HG03097 (cell line): Measurements from ENCODE around the gene GUCY1A1.
"Not testable (repeated sequence)": the region's sequence is repeated elsewhere in the genome, so short reads cannot be mapped to it uniquely, and the experiment has no call there.

ENCODE experiments used
- ATAC-seq: cut with Tn5 transposase; IDR thresholded peaks from one replicate; pipeline ENCODE4 v1.9.1; 2021; ENCODE audit not compliant: unreplicated experiment, low FRiP score

Gene GUCY1A1, protein sequence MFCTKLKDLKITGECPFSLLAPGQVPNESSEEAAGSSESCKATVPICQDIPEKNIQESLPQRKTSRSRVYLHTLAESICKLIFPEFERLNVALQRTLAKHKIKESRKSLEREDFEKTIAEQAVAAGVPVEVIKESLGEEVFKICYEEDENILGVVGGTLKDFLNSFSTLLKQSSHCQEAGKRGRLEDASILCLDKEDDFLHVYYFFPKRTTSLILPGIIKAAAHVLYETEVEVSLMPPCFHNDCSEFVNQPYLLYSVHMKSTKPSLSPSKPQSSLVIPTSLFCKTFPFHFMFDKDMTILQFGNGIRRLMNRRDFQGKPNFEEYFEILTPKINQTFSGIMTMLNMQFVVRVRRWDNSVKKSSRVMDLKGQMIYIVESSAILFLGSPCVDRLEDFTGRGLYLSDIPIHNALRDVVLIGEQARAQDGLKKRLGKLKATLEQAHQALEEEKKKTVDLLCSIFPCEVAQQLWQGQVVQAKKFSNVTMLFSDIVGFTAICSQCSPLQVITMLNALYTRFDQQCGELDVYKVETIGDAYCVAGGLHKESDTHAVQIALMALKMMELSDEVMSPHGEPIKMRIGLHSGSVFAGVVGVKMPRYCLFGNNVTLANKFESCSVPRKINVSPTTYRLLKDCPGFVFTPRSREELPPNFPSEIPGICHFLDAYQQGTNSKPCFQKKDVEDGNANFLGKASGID

DNA sequence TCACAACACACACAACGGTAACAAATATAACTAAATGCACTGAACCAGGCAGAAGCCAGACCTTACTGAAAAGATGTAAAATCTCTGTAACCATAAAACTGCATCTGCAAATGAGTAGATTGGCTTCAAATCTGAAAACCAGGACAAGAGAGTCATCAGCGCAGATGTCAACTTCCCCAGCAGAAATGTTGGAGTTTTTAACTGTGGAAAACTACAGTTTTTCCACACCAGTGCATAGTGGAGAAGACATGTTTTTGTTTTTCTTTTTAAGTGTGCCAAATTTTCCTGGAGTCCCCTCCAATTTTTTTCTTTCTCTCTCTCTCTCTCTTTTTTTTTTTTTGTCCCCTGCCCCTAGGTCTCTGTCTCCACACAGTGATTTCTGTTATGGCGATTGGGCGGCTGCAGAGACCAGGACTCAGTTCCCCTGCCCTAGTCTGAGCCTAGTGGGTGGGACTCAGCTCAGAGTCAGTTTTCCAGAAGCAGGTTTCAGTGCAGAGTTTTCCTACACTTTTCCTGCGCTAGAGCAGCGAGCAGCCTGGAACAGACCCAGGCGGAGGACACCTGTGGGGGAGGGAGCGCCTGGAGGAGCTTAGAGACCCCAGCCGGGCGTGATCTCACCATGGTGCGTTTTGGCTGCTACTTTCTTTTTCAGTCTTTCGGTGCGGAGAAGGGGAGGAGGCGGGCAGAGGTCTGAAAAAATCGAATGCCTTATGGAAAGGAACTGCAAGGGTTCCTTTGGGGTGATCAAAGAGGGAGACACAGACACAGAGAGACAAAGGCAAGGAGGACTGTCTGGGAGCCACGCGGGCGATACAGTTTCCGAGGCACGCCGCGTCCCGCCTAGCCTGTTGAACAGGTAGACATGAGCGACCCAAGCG lies at the start of gene GUCY1A1:
Gene GUCY1A1 (plus strand): TSS at position 505 of the 878 bp plus-strand sequence. CDS start 30,020 bp downstream, outside the sequence.
- ATAC-seq = peak; percentile 29

GRCh38 chr4:155617296-155617695 lies 49.4 kb upstream of the GUCY1A1 start:
- no peak for ATAC-seq

GRCh38 chr4:155618183-155618838 lies 48.3 kb upstream of the GUCY1A1 start:
- ATAC-seq = no peak

GRCh38 chr4:155620637-155621036 lies 46.0 kb upstream of the GUCY1A1 start:
- no peak for ATAC-seq

DNA sequence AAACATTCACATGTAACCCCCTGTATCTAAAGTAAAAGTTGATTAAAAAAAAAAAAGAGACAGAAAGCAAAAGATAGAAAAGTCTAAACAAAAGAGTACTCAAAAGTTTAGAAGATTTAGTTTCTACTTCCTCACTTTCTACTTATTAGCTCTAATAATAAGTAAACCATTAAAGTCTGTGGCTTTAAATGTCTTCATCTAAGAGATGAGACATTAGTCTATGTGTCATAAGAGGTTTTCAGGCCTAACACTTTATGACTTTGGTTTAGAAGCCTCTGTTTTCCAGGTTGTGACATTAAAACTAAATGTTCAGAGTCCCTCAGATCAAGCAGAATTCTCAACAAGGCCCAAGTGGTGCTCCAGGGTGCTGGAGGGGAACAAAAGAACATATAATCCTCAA lies 42.2 kb upstream of the GUCY1A1 start:
- ATAC-seq = peak; percentile 98

DNA sequence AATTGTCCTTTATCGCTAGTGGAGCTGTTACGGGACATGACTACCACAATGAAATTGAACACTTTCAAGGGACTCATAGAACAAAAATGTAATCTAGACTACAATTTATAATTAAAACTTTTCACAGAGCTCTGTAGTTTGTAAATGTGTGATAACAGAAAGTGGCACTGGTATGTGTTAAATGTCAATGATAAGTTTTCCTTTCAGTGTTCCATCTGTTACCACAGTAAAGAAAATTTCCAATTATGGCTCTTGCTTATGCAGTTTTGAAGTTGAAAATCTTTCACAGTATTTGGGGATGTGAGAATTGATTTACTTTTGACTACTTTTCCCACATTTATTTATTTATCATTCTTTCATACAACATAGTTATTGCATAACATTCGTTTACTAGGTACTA lies 40.1 kb upstream of the GUCY1A1 start:
- no peak for ATAC-seq

- ATAC-seq = no peak
Measured at GRCh38 chr4:155629183-155629825, 37.3 kb upstream of the GUCY1A1 start.

DNA sequence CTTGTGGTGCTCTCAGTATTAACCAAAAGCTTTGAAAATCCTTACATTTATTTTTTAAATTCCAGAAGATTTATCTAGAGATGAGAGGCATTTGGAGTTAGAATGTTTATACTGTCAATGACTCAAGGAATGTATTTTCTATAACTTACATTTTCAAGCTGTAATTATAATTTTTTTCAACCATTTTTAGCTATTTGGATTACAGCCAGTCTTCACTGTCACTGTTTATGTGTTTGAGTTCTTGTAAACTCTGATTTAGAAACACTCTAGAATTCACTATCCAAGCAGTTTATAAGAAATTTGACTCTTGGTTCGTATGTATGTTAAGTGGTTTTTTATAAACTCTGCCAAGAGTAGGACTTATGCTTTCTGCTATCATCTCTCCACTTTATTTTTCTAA lies 36.7 kb upstream of the GUCY1A1 start:
- no peak for ATAC-seq

DNA sequence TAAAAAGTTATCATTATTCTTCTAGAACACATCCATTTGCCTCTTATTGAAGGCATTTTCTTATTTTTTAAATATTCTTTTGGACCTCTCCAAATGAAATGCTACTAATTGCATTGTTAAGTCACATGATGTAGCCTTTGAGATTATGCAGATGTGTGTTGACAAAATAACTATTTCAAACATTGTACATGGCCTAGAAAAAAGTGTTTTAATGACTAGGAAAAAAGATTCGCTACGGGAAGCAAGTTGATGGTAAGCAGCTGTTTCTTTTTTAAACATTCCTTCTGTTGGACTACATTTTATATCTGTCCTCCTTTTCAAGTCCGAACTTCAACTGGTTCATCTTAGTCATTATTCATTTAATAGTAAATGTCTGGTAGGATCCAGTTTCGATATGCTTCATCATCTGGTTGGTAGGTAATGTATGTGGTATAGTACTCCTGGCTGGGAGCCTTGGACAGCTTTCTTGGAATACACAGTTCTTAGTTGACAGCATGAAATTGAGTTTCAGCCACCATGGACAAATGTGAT lies 34.3 kb upstream of the GUCY1A1 start:
- no peak for ATAC-seq

DNA sequence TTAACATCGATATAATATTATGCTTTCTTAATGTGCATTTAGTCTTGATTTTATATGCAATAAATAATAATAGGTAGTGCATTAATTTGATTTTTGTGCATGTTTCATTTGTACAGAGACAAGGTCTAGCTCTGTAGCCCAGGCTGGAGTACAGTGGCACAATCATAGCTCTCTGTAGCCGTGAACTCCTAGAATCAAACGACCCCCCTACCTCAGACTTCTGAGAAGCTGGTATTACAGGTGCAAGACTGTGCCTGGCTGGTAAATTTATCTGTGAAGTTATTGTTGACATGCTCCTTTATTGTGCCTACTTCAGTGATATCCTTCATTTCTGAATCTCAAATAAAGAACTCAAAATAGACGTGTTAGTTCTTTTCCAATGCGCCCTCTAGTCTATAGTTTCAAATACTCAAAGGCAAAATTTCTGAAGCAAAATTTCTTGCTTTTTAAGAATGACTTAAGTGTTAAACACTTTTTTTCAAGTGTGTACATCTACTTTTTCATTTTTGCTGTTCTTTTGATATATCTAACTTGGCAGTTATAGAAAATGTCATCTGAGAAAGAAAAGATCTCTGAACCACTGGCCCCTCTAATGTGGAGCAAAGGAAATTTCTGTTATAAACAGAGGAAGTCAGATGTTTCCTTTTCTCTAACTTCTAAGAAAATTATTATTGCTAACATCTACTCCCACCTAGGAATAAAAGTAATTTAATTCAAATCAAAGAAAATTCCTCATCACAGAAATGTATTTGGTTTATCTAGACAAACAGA lies 28.3 kb upstream of the GUCY1A1 start:
- ATAC-seq = no peak

- peak; percentile 63 for ATAC-seq
Measured at GRCh38 chr4:155639704-155640523, 26.7 kb upstream of the GUCY1A1 start.

DNA sequence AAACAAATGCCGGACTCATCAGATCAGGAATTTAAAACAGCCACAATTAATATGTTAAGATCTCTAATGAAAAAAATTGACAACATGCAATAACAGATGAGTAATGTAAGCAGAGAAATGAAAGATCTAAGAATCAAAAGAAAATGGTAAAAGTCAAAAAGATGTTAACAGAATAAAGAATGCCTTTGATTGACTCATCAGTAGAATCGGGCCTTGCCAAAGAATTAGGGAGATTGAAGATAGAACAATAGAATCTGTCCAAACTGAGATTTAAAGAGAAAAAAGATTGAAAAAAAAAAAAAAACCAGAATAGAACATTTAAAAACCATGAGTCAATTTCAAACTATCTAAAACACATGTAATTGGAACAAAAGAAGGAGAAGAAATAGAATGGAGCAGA lies 25.9 kb upstream of the GUCY1A1 start:
- ATAC-seq = no peak

DNA sequence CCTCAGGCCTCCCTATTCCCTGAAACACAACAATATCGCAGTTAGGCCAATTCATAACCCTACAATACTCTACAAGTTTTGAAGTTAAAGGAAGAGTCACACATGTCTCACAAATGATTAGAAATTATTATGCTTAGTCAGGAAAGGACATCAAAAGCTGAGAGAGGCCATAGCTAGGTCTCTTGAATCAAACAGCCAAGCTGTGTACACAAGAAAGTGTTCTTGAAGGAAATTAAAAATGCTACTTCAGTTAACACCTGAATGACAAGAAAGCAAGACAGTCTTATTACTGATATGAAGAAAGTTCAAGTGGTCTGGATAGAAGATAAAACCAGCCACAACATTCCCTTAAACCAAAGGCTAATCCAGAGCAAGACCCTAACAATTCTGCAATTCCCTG lies 23.6 kb upstream of the GUCY1A1 start:
- no peak for ATAC-seq

- ATAC-seq = no peak
Measured at GRCh38 chr4:155646001-155646400, 20.6 kb upstream of the GUCY1A1 start.

GRCh38 chr4:155650785-155651184 lies 15.9 kb upstream of the GUCY1A1 start:
- not testable (repeated sequence) for ATAC-seq

GRCh38 chr4:155653052-155653451 lies 13.6 kb upstream of the GUCY1A1 start:
- no peak for ATAC-seq

DNA sequence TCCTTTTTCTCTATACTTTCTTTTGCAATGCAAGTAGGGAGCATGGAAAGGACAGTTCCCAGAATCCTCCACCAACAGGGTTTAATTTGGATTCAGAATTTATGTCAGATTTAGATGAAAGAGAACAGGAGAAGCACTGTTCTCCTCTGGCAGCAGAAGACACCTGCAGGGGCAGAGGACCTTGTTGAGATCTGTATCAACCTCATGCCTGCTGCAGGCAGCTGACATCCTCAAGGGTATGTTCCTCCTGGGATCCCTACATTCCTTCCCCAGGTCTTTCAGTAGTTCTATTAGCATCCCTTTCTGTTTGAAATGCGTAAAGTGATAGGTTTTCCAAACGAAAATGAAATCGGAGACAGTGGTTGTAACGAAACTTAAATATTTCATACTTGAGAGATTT lies 10.6 kb upstream of the GUCY1A1 start:
- no peak for ATAC-seq

GRCh38 chr4:155657169-155657568 lies 9.5 kb upstream of the GUCY1A1 start:
- no peak for ATAC-seq
